HG03135 (cell line): ENCODE measurements around the gene DNAJB6.

ENCODE experiments used
- ATAC-seq: cut with Tn5 transposase; IDR thresholded peaks from one replicate; pipeline ENCODE4 v1.9.1; 2021; ENCODE audit warnings: mild to moderate bottlenecking, moderate library complexity; ENCODE audit not compliant: unreplicated experiment

The DNAJB6 gene

DNA sequence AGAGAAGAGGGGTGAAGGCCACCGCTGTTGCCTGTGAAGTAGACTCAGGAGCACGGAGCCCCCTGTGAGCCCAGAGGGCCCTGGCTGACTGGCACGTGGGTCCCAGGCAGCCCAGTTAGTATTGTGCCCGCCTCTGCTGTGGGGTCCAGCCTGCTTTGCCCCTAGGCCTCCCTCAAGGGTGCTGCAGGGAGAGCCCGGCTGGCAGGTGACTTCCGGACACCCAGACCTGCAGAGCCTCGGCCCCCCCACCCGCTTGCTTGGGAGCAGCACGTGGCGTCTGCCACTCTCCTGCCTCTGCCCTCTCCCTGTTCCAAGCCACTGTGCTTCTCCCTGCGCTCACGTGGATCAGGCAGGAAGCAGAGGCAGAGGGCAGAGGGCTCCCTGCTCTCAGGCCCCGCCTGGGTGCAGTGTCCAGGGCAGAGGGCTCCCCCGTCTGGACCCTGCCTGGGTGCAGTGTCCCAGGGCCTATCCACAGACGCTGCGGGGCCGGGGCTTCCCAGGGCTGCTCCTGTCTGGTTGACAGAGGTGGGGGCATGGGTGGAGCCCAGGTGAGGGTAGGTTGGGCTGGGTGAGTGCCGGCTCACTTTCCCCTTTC is 88.4 kb downstream of the DNAJB6 start:
- ATAC-seq, result no peak

DNA sequence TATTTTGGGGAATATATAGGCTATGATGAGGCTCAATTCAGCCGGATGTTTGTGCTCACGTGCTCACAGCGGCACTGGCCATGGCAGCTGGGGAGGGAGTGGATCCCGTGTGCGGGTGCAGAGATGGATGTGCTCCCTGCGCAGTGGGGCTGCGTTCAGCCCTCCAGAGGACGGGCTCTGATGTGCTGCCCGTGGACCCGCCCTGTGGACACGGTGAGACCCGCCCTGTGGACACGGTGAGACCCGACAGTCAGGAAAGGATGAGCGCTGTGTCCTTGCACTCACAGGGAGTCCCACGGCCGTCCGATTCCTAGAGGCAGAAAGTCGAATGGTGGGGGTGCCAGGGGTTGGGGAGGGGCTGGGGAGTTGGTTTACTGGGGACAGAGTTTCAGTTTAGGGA is 89.0 kb downstream of the DNAJB6 start:
- ATAC-seq, result no peak

DNA sequence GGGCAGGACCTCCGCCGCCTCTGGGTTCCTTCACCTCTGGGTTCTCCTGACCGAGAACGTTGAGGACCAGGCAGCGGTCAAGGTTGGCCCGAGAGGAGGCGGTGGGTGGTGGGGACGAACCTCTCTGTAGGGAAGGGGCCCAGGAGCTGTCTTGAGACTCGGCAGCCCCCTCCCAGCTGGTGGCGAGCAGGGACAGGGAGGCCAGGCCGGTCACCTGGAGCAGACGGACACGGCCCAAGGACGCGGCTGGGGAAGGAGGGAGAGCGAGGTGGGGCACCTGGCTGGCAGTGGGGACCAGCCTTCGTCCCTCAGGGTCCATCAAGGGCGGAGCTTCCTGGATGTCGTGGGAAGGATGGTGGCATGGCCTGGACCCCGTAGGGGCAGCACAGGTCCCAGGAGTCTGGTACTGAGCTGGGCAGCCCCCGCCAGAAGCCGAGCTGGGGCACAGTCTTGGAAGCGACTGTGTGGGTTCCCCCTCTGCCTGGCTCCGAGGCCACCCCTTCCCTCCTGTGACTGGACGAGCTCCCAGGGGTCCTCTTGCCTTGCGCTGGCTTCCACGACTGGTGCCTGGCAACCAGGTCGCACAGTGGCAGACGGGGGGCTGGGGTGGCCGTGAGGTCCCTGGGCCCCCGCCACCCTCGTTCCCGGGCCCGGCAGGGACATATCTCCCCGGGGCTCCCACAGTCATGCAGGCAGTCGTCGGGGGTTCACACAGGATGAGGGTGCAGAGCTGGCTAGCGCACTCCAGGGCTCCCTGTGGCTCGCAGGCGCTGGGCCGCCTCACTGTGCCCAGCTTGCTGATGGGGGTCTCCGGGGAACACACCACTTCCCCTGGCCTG is 89.9 kb downstream of the DNAJB6 start:
- ATAC-seq, result no peak

DNA sequence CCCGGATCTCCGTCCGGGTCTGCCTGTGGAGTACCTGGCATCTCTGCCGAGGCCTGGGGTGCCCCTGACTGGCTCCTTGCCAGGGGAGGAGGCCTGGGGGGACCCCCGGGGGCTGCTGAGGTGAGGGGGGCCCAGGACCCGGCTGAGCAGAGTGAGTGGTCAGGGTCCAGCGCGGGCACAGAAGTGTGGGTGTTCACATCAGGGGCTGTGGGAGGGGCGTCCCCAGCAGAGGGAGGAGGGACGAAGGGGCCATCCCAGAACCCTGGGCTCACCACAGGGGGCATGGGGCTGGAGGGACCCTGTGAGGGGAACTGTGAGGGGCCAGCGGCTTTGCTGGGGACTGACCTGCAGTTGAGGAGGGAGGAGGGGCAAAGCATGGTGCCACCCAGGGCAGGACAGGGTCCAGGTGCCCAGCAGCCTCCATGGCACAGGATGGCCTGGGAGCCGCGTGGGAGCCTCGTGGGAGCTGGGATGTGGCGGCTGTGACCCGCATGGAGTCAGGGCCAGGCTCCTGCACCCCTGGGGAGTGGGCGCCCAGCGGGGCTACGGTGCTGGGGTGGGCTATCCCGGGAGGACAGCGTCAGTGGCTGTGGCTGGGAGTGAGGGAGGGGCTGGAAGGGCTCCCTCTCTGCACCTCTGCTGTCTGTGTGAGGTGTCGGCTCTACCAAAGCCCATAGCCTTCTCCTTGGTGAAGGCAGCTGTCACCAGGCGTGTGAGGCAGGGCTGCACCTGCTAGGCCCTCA is 91.2 kb downstream of the DNAJB6 start:
- no peak for ATAC-seq

DNA sequence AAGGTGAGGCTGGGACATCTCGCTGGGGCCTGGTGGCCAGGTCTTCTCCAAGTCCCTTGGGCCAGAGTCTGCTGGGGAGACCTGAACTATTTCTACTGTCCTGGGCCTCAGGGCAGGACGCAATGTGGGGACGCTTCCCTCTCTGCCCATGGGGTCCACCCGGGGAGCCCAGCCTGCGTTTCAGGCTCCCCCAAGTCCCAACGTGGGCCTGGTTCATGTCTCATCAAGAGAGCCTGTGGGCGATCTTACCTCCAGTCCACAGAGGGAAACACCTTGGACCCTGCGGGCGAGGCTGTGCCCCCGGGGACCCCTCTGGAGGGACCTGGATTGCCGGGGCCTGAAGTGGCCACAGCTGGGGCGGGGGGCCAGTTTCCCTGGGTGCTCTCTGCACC is 91.7 kb downstream of the DNAJB6 start:
- ATAC-seq, result no peak

DNA sequence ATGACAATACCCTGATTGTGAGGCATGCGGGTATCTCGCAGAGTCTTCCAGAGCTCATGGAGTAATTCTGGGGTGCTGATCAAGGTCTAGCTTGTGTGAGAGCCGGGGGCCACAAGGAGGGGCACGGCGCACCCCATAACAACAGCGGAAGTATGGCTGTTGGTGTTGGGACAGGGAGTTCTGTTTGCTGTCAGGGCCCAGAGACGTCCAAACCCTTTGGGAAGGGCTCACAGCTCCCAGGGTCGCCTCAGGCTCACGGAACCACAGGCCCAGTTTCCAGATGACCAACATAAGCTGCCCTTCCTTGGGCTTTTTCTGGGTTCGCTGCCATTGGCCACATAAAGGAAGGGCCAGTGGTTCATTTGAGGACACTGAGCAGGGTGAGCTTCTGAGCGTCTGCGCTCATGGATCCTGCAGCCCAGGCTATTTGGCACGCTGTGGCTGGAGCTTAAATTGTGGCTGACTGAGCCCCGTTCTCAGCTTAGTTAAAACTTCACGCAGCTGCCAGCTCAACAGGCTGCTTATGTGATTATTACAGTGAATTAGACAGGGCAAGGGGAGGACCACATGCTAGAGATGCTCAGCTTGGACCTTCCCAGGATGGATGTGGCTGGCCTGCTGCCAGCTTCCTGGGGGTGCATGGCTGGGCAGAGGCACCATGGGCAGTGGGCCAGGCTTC is 92.3 kb downstream of the DNAJB6 start:
- ATAC-seq, result no peak

DNA sequence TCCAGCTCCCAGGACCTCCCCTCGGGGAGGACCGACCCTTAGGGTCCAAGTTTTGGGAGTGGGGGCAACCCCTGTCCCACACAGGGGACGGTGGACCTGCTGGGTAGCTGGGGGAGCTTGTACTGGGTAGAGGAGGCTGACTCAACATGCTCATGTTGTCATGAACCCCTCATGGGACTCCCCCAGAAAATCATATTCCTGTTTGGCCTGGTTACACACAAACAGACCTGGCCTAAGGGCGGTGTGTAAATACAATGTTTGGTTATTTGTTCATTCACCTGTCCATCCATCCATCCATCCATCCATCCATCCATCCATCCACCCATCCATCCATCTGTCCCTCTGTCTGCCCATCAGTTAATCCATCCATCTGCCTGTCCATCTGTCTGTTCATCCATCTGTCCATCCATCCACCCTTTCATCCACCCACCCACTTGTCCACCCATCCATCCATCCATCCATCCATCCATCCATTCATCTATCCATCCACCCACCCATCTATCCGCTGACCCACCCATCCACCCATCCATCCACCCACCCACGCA is 92.9 kb downstream of the DNAJB6 start:
- ATAC-seq, result no peak

DNA sequence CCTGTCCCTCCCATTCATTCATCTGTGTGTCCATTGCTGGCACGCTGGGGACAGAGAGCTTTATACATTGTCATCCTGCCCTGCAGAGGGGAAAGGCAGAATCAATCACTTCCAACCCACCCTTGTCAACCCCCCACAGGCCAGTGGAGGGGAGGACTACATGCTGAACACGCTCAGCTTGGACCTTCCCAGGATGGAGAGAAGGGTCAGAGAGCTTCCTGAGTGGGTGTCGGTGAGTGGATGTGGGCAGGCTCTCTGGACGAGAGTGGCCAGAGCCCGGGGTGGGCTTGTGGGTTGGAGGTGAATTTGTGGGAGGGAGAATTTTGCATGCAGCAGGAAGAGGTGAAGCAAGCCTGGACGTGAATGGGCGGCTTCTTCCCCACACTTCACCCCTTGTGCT is 93.9 kb downstream of the DNAJB6 start:
- ATAC-seq, result no peak

DNA sequence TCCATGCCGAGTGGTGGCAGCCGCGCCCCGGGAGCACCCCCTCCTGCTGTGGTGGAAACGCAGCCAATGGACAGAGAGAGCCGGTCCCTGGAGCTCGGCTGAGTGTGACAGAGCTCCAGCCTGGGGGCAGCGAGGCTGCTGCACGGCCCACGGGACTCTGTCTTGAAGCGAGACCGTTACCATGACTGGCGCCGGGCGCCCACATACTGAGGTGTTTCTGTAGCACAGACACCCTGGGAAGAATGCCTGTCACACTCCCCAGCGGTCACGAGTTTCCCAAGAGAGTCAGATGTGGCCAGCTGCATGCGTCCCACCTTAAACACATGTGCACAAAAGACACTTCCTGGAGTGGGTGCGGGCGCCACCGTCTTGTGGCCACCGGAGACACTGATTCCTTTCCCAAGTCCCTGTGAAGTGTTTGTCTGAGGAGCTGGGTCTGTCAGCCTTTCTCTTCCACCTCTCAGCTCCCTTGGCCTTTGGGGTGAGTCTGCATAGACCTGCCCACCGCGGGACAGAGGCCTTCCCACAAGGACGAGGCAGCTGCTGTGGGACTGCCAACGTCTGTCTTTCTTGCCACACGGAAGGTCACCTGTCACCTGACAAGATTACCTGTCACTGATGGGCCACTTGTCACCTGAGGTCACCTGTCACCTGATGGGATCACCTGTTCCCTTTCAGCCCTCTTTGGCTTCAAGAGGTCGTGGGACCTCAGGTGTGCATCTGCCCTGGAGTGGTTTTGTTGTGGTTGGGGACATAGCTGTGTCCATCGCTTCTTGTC is 94.6 kb downstream of the DNAJB6 start:
- no peak for ATAC-seq

DNA sequence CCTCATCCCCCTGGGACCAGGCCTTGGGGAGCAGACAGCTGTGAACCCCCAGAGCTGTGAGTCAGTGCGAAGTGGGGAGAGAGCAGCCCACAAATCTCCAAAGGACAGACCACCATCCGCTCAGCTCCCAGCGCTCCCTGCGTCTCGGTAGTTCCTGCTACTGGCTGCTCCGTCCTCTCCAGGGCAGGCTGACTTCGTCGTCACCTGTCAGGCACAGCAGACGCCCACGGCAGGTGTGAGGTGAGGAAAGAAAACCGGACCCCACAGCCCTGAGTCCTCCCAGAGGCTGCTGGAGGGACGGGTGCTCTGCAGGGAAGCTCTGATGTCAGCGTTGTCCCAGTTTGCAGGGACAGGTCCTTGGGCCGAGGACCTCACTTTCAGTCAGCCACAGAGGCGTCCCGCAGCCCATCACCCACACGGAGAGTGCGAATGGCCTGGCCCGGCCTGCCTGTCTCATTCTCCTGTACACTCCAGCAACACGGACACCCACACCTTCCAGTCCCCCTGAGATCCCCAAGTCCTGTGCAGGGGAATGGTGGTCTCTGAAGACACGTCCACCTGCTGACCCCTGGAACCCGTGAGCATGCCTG is 95.2 kb downstream of the DNAJB6 start:
- ATAC-seq, result no peak

DNA sequence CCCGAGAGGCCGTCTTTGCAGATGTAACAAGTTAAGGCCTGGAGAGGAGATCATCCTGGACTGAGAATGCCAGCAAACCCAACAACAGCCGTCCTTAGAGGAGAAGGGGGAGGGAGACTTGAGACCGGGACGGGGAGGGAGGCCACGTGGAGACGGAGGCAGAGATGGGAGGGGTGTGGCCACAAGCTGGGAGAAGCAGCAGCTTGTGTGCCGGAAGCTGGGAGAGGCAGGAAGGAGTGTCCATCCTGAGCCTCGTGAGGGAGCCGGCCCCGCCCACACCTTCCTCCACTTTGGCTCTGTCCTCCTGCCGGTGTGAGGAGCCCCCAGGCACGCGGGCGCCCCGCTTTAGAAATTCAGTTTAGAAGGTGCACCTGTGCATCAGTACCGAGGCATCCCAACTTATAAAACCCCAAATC is 95.7 kb downstream of the DNAJB6 start:
- no peak for ATAC-seq

DNA sequence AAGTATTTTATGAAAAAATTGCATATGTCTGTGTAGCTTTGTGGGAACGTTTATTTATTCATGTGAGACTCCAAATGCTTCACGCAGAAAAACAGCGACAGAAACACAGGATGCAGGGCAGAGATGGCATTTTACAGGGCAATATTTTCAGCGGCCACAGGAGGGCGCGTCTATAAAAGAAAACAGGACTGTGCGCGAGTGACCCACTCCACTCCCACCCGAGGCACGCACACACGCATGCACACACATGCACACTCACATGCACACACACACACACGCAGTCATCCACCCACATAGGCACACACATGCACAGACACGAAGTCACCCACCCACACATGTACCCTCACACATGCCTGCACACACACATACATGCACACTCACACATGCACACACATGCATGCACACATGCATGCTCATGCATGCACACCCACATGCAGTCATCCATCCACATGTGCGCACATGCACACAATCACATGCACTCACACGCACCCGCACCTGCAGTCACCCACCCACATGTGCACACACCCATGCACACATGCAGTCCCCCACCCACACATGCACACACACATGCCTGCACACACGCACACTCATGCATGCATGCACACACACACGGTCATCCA is 96.3 kb downstream of the DNAJB6 start:
- ATAC-seq, result no peak

DNA sequence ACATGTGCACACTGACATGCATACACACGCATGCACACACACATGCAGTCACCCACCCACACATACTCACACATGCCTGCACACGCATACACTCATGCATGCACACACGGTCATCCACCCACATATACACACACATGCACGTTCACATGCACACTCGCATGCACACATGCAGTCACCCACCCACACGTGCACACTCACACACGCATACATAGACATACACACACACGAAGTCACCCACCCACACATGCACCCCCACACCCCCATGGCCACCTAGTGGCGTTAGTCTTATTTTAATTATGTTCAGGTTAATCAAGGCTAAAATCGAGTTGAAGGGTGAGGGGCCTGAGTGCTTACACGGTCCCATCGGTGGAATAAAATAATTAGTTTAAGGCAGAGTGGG is 96.8 kb downstream of the DNAJB6 start:
- no peak for ATAC-seq

DNA sequence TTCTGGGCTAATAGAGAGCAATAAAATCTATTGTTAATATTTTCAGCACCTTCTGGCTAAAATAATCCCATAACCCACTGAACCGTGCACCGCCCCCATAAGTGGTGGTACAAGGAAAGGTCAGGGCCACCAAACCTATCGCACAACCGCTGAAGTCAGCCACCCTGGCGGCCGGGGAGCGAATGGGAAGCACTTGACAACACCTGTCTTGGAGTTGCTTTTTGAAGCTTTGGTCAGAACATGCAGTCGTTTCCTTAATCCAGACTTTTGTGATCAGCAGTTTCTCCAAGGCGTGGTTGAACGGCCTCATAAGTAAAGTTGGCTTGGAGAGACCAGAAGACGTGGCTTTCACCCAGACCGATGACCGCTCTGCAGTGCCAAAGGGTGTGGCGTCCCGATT is 97.4 kb downstream of the DNAJB6 start:
- ATAC-seq, result no peak

DNA sequence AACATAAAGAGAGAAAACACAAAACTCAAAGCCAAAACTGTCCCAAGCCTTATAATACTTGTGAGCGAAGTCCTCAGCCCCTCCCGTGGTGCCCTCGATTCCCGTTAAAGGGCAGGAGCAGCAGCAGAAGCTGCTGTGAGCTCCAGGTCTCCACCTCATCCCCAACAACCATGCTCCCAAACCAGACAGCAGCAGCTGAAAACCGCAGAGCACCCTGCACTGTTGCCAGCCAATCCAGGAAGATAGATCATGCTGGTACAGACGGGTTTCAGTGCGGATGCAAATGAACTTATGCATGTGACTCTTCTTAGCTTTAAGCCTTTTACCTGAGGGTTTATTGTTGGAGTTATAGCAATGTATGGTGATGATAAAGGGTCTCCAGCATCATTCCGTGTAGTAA is 97.9 kb downstream of the DNAJB6 start:
- ATAC-seq, result no peak

DNA sequence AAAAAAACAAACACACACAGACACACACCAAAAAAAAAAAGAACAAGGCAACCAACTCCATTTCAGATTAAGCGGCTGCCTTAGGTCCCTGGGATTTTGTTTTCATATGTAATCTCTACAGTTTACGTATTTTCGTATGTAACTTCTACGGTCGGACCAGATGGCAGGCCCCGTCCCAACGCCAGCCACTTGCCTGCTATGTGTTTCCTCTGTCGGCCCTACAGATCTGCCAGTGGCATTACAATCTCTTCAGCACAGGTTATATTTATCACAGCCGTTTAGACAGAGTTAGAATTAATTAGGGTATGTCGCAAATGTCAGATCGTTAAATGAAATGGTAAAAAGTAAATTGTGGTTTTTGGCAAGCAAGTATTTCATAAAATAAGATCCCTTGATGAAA is 99.3 kb downstream of the DNAJB6 start:
- ATAC-seq, result no peak

DNA sequence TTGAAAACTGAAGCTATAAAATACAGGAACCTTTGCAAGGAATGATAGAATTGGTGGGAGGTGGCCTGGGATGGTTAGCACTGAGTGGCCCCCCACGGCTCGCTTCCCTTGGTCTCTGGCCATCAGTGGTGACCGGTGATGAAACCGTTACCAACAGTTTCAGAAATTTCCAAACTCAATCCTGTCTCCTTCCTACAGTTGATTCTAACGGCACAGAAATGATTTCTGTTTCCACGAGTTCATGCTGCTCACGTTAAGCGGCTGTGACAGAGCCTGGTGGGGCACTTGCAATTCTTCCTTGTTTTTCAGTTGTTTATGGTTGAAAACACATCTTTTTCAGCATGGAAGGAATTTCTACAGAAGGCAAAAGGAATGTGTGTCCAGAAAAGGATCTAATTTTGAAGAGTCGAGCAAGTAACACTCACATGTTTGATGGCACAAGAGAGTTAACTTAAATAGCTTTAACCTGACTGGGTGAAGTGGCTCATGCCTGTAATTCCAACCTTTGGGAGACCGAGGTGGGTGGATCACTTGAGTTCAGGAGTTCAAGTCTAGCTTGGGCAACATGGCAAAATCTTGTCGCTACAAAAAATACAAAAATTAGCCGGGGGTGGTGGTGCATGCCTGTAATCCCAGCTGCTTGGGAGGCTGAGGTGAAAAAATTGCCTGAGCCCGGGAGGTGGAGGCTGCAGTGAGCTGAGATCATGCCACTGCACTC is 100.1 kb downstream of the DNAJB6 start:
- no peak for ATAC-seq

DNA sequence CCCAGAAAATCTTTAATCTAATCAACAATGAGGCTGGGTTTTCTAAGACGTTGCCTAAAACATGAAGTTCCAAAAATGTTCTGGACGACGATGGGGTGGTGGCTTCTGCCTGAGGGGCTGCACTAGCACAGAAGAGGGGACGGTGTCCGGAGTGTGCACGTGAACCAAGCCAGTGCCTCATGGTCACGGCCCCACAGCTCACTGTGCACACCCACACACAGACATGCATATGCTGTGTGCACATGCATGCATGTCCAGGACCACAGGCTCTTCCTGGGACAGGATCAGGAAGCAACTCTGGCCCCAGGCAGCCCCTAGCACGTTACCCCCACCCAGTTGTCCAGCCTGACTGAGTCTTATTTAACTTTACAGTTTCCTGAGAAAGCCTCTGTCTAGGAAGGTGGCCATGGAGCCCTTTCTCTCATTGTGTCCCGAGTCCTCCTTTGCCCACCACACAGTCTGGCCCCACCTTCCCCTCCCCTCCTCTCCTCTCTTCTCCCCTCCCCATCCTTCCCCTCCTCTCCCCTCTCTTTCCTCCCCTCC is 100.8 kb downstream of the DNAJB6 start:
- ATAC-seq, result no peak
